ENCODE data around the gene KIF15. TPM values are rescaled to one million over a fixed set of nuclear protein-coding genes. Genes with fewer than 3 reads are reported as not detected.
A peak's percentile ranks its signal among the peaks of the same experiment; 100 is the strongest.

Gene KIF15
- polyA plus RNA-seq, 2 of the 4 experiments (the other 2 are of a cell fraction) = 8.7 to 13.5 TPM

DNA sequence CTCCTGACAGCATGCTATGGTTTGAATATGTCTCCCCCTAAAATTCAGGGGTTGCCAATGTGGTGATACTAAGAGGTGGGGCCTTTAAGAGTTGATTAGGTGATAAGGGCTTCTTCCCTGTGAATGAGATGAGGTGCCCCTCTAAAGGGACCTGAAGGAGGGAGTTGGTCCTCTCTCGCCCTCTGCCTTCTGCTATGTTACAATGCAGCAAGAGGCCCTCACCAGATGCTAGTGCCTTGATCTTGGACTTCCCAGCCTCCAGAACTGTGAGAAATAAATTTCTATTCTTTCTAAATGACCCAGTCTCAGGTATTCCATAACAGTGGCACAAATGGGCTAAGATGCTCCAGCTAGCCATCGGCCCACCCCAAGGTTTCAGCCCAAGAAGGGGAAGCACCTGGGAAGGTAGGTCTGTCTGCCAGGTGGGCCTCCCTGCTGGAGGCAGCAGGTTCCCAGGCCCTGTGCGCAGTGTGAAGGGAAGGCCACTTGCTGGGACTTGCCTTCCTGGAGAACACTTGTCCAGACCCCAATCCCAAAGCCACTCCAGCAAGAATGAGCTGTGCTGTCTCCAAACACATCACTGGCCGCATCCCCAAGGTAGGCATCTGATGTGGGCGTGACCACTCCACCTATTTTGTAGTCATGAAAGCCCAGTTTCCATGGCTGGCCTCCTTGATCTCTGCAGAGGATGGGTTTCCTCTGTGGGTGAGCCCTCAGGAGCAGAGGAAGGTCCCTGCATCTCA is 121.8 kb downstream of the KIF15 start (continued):
- TF ChIP-seq, protein P1, sequence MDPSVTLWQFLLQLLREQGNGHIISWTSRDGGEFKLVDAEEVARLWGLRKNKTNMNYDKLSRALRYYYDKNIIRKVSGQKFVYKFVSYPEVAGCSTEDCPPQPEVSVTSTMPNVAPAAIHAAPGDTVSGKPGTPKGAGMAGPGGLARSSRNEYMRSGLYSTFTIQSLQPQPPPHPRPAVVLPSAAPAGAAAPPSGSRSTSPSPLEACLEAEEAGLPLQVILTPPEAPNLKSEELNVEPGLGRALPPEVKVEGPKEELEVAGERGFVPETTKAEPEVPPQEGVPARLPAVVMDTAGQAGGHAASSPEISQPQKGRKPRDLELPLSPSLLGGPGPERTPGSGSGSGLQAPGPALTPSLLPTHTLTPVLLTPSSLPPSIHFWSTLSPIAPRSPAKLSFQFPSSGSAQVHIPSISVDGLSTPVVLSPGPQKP (IDR thresholded peaks at IDR 0.05; ENCODE audit: low read depth, low read length) = no peak
- TF ChIP-seq JUNB (IDR thresholded peaks at IDR 0.05) = no peak
- TF ChIP-seq, protein P2, sequence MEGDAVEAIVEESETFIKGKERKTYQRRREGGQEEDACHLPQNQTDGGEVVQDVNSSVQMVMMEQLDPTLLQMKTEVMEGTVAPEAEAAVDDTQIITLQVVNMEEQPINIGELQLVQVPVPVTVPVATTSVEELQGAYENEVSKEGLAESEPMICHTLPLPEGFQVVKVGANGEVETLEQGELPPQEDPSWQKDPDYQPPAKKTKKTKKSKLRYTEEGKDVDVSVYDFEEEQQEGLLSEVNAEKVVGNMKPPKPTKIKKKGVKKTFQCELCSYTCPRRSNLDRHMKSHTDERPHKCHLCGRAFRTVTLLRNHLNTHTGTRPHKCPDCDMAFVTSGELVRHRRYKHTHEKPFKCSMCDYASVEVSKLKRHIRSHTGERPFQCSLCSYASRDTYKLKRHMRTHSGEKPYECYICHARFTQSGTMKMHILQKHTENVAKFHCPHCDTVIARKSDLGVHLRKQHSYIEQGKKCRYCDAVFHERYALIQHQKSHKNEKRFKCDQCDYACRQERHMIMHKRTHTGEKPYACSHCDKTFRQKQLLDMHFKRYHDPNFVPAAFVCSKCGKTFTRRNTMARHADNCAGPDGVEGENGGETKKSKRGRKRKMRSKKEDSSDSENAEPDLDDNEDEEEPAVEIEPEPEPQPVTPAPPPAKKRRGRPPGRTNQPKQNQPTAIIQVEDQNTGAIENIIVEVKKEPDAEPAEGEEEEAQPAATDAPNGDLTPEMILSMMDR (IDR thresholded peaks at IDR 0.05) = no peak
- TF ChIP-seq, protein P3, sequence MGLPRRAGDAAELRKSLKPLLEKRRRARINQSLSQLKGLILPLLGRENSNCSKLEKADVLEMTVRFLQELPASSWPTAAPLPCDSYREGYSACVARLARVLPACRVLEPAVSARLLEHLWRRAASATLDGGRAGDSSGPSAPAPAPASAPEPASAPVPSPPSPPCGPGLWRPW (IDR thresholded peaks at IDR 0.05) = no peak
- TF ChIP-seq CBX2 (IDR thresholded peaks at IDR 0.05; ENCODE audit: borderline replicate concordance, low read depth) = no peak
- TF ChIP-seq FOXS1 (CRISPR knock-in tag; IDR thresholded peaks at IDR 0.05) = no peak
- TF ChIP-seq, protein P4, sequence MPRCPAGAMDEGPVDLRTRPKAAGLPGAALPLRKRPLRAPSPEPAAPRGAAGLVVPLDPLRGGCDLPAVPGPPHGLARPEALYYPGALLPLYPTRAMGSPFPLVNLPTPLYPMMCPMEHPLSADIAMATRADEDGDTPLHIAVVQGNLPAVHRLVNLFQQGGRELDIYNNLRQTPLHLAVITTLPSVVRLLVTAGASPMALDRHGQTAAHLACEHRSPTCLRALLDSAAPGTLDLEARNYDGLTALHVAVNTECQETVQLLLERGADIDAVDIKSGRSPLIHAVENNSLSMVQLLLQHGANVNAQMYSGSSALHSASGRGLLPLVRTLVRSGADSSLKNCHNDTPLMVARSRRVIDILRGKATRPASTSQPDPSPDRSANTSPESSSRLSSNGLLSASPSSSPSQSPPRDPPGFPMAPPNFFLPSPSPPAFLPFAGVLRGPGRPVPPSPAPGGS (IDR thresholded peaks at IDR 0.05) = no peak
- TF ChIP-seq HEYL (CRISPR knock-in tag; IDR thresholded peaks at IDR 0.05) = no peak

DNA sequence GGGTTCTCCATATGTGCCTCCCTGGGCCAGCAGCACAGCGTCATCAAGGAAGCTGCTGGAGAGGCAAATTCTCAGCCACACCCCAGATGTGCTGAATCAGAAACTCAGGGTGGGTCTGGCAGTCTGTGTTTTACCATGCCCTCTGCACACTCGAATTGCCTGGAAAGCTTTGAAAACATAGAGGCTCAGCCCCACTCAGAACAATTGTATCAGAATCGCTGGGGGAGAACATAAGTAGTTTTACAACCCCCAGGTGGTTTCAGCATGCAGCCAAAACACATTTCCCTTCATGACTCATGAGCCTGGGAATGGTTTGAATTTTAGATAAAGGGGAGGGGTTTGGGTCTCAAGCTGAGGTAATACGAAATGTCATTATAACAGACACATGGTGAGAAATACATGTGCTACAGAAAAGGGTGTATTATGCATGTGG is 122.4 kb downstream of the KIF15 start:
- ATAC-seq = peak; percentile 66 to 70
- Histone ChIP-seq H3K9me3 (peaks cover 4% of the 10 kb centered on the region; the same call in 1 of the 3 replicates), H3K4me1 (peaks cover 48% of the 10 kb centered on the region), H3K4me2 (peak overlapping the region; percentile 68), H3K27ac (peak overlapping the region; percentile 92 to 95), H3K4me3 (no peak overlapping the region)
- 1% methylated on average over 4 of the region's 4 CpGs for WGBS (ENCODE audit: missing lambda C conversion rate)
- ChIA-PET CTCF (no interaction called here), POLR2A (interaction anchor here (1.9 kb wide), 1 partner anchor 122 kb away, joined by 5 read pairs; the partner anchor contains the start of genes KIAA1143 and KIF15)
- TF ChIP-seq MAFK (IDR thresholded peaks at IDR 0.05; ENCODE audit: partially characterized antibody) (peak; percentile 82), MAZ (IDR thresholded peaks at IDR 0.05; ENCODE audit: borderline replicate concordance, low read depth, low read length) (no peak), JUNB (IDR thresholded peaks at IDR 0.05) (peak; percentile 79), CEBPB (IDR thresholded peaks at IDR 0.05) (peak in 1 of 2 experiments; percentile 17; a peak in 1 of 4 replicates), FOSL2 (IDR thresholded peaks at IDR 0.05) (peak; percentile 64), FOSL2 (CRISPR knock-in tag; IDR thresholded peaks at IDR 0.05) (peak; percentile 46; the same call in 1 of the 2 replicates), NPAS2 (CRISPR knock-in tag; IDR thresholded peaks at IDR 0.05; ENCODE audit: borderline replicate concordance) (no peak), GATA3 (IDR thresholded peaks at IDR 0.05; ENCODE audit: borderline replicate concordance) (peak; percentile 62; the same call in 1 of the 2 replicates)
- TF ChIP-seq, protein P5, sequence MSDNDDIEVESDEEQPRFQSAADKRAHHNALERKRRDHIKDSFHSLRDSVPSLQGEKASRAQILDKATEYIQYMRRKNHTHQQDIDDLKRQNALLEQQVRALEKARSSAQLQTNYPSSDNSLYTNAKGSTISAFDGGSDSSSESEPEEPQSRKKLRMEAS (IDR thresholded peaks at IDR 0.05) = peak; percentile 78
- FAIRE-seq = no peak
- DNase-seq (ENCODE audit: low read depth in 1 of 2, low spot score in 1 of 2) = peak; percentile 38 to 72

DNA sequence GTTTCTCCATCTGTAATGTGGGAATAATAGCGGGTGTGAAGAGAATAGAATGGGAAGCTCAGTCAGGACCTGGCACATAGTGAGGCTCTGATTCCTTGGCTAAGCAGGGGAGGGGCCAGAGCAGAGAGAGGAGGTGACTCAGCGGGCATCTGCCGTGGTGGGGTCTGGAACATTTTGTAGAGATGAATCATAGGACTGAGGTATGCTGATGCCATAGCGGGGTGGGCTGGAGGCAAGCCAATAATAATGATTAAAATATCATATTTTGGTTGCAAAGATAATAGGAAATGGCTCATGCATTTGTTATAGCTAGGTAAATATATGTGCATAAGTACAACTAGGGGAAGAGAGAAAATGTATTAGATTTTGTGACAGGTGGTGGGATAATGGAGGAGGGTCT is 124.0 kb downstream of the KIF15 start:
- peak; percentile 72 to 85 for ATAC-seq
- H3K27ac ChIP-seq = peak overlapping the region; percentile 92 to 95
- WGBS (ENCODE audit: missing lambda C conversion rate) = 14% methylated on average over 4 of the region's 4 CpGs
- TF ChIP-seq, protein P4 (IDR thresholded peaks at IDR 0.05) = no peak
- TF ChIP-seq, protein P5 (IDR thresholded peaks at IDR 0.05) = peak; percentile 64; the same call in 1 of the 2 replicates
- TF ChIP-seq SMC3 (IDR thresholded peaks at IDR 0.05) = no peak
- TF ChIP-seq, protein P6, sequence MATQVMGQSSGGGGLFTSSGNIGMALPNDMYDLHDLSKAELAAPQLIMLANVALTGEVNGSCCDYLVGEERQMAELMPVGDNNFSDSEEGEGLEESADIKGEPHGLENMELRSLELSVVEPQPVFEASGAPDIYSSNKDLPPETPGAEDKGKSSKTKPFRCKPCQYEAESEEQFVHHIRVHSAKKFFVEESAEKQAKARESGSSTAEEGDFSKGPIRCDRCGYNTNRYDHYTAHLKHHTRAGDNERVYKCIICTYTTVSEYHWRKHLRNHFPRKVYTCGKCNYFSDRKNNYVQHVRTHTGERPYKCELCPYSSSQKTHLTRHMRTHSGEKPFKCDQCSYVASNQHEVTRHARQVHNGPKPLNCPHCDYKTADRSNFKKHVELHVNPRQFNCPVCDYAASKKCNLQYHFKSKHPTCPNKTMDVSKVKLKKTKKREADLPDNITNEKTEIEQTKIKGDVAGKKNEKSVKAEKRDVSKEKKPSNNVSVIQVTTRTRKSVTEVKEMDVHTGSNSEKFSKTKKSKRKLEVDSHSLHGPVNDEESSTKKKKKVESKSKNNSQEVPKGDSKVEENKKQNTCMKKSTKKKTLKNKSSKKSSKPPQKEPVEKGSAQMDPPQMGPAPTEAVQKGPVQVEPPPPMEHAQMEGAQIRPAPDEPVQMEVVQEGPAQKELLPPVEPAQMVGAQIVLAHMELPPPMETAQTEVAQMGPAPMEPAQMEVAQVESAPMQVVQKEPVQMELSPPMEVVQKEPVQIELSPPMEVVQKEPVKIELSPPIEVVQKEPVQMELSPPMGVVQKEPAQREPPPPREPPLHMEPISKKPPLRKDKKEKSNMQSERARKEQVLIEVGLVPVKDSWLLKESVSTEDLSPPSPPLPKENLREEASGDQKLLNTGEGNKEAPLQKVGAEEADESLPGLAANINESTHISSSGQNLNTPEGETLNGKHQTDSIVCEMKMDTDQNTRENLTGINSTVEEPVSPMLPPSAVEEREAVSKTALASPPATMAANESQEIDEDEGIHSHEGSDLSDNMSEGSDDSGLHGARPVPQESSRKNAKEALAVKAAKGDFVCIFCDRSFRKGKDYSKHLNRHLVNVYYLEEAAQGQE (IDR thresholded peaks at IDR 0.05) = no peak
- TF ChIP-seq, protein P7, sequence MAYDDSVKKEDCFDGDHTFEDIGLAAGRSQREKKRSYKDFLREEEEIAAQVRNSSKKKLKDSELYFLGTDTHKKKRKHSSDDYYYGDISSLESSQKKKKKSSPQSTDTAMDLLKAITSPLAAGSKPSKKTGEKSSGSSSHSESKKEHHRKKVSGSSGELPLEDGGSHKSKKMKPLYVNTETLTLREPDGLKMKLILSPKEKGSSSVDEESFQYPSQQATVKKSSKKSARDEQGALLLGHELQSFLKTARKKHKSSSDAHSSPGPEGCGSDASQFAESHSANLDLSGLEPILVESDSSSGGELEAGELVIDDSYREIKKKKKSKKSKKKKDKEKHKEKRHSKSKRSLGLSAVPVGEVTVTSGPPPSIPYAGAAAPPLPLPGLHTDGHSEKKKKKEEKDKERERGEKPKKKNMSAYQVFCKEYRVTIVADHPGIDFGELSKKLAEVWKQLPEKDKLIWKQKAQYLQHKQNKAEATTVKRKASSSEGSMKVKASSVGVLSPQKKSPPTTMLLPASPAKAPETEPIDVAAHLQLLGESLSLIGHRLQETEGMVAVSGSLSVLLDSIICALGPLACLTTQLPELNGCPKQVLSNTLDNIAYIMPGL (CRISPR knock-in tag; IDR thresholded peaks at IDR 0.05; ENCODE audit: borderline replicate concordance) = no peak
- TF ChIP-seq ZNF302 (CRISPR knock-in tag; IDR thresholded peaks at IDR 0.05) = no peak
- peak; percentile 86 for TF ChIP-seq FOSL2 (IDR thresholded peaks at IDR 0.05)
- peak; percentile 82 for TF ChIP-seq FOSL2 (CRISPR knock-in tag; IDR thresholded peaks at IDR 0.05)

More for the DNA sequence above, 124.0 kb downstream of the KIF15 start:
- POLR2A ChIA-PET = no interaction called here
- CTCF ChIA-PET = no interaction called here
- Histone ChIP-seq H3K4me3 (no peak overlapping the region), H3K4me2 (peak overlapping the region; percentile 68), H3K4me1 (peaks cover 41% of the 10 kb centered on the region), H3K9me3 (peaks cover 4% of the 10 kb centered on the region; the same call in 1 of the 3 replicates)
- peak; percentile 73 to 76 for DNase-seq (ENCODE audit: low read depth in 1 of 2, low spot score in 1 of 2)
- no peak for FAIRE-seq

Data from A549 (cell line).